Mammary epithelial cell (primary cell): ENCODE results near the gene HSH2D.

ENCODE experiments used
- CTCF ChIP-seq, 2 donors: IDR thresholded peaks in 1 of 2; conservative IDR thresholded peaks in 1 of 2; 2 replicates each; pipeline ENCODE4 v1.5.1; 2011 to 2012; ENCODE audit warnings: inconsistent platforms in 2 of 2, low read length in 2 of 2, mild to moderate bottlenecking in 2 of 2, control low read depth in 1 of 2, low read depth in 1 of 2; ENCODE audit not compliant: insufficient read depth in 1 of 2; ENCODE audit errors: extremely low read depth in 1 of 2
- EZH2 ChIP-seq: IDR thresholded peaks from 2 replicates; pipeline ENCODE4 v1.6.1; 2012; ENCODE audit warnings: low read length, inconsistent platforms, borderline replicate concordance

GRCh38 chr19:16136185-16136999, 7.1 kb upstream of the HSH2D start:
- TF ChIP-seq CTCF (conservative IDR thresholded peaks at IDR 0.05 in 1 of 2, IDR thresholded peaks at IDR 0.05 in 1 of 2; ENCODE audit: extremely low read depth in 1 of 2, insufficient read depth in 1 of 2, low read depth in 1 of 2, low read length in 2 of 2) (no peak), EZH2 (no peak)
